ENCODE data around the gene DPYSL4. TPM values are rescaled to one million over a fixed set of nuclear protein-coding genes. Genes with fewer than 3 reads are reported as not detected.

DPYSL4 gene
- polyA plus RNA-seq, 6 donors from 2014 or later = not detected

DNA sequence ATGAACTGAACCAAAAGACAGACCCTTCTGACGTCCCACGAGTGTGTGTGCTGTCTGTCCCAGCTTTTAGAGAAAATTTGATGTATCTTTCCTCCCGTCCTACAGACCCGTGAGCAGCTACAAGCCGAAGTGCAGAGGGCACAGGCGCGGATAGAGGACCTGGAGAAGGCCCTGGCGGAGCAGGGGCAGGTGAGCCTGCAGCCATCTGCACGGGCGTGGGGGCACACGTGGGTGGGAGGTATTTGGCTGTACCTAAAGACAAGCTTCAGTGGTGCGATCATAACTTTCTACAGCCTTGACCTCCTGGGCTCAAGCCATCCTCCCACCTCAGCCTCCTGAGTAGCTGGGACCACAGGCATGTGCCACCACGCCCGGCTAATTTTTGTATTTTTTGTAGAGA lies 41.7 kb upstream of the DPYSL4 start:
- Mint-ChIP-seq H3K4me1 (no peaks in the 10 kb centered on the region), H3K9me3 (no peaks in the 10 kb centered on the region), H3K4me3 (no peak overlapping the region), H3K36me3 (no peaks in the 10 kb centered on the region), H3K27ac (no peak overlapping the region), H3K27me3 (peaks cover 0 to 11% (median 8%) of the 10 kb centered on the region in 3 donors)
- DNase-seq (no peak), ATAC-seq (ENCODE audit: low read depth in 2 of 2) (no peak)

GRCh38 chr10:132145521-132146185 lies 41.1 kb upstream of the DPYSL4 start:
- peaks cover 0 to 11% (median 8%) of the 10 kb centered on the region in 3 donors for H3K27me3 Mint-ChIP-seq
- ATAC-seq (ENCODE audit: low read depth in 2 of 2) (no peak), DNase-seq (no peak)
- no peak overlapping the region for H3K4me3 Mint-ChIP-seq
- no peaks in the 10 kb centered on the region for H3K4me1 Mint-ChIP-seq
- no peaks in the 10 kb centered on the region for H3K36me3 Mint-ChIP-seq
- no peaks in the 10 kb centered on the region for H3K9me3 Mint-ChIP-seq
- H3K27ac Mint-ChIP-seq = no peak overlapping the region

GRCh38 chr10:132146271-132146671 lies 40.5 kb upstream of the DPYSL4 start:
- Mint-ChIP-seq H3K9me3 (no peaks in the 10 kb centered on the region), H3K4me3 (no peak overlapping the region), H3K36me3 (no peaks in the 10 kb centered on the region), H3K27me3 (peaks cover 0 to 11% (median 8%) of the 10 kb centered on the region in 3 donors), H3K27ac (no peak overlapping the region), H3K4me1 (no peaks in the 10 kb centered on the region)
- DNase-seq = no peak
- ATAC-seq (ENCODE audit: low read depth in 2 of 2) = no peak

DNA sequence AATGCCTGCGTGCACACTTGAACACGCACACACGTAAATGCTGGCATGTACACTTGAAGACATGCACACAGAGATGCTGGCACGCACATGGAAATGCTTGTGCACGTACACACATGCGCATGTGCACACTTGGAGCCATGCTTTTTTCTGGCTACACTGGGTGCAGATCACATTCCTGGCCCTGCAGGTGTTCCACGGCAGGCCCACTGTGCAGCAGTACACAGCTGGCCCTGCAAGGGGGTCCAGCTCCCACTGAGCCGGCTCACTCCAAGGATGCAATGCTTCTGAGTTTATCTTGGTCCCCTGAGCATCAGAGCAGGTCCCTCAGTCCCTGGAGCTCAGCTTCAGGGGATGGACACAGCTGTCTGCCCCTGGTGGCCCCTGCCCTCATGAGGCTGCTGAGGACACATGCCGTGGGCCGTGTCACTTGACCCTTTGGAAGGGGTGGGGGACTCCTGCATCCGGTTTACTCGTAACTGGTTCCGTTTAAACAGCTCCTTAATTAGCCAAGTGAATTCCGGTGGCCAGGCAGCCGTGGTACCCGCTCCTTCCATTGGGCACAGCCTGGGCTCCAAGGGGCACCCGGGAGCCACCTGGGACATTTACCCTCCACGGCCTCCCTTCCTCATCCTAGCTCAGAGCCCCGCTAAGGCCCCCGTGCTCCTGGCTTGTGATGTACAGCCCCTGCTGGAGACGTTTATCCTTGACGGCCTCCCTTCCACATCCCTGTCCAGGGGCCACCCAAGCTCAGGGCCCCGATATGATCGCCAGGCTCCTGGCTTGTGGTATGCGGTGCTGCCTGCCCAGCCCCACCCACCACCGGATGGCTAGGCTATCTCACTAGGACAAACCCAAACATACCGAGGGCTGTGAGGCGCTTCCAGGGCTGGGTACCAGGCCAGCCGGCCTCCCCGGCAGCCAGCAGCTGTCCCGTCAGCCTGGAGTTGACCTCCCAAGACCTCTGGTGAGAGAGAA lies 39.5 kb upstream of the DPYSL4 start:
- DNase-seq = no peak
- Mint-ChIP-seq H3K36me3 (no peaks in the 10 kb centered on the region), H3K4me3 (no peak overlapping the region), H3K9me3 (no peaks in the 10 kb centered on the region), H3K4me1 (no peaks in the 10 kb centered on the region), H3K27me3 (peaks cover 0 to 11% (median 8%) of the 10 kb centered on the region in 3 donors), H3K27ac (peak overlapping the region in 1 of 6 donors; percentile 57)
- no peak for ATAC-seq (ENCODE audit: low read depth in 2 of 2)

GRCh38 chr10:132148261-132149251 lies 38.2 kb upstream of the DPYSL4 start:
- DNase-seq (no peak), ATAC-seq (ENCODE audit: low read depth in 2 of 2) (no peak)
- peaks cover 0 to 6% (median under 1%) of the 10 kb centered on the region in 3 donors for H3K27me3 Mint-ChIP-seq
- no peaks in the 10 kb centered on the region for H3K4me1 Mint-ChIP-seq
- no peaks in the 10 kb centered on the region for H3K36me3 Mint-ChIP-seq
- H3K27ac Mint-ChIP-seq = peak overlapping the region in 1 of 6 donors; percentile 44
- no peaks in the 10 kb centered on the region for H3K9me3 Mint-ChIP-seq
- H3K4me3 Mint-ChIP-seq = no peak overlapping the region

- no peak overlapping the region for H3K27ac Mint-ChIP-seq
Observed at GRCh38 chr10:132149271-132149670, 37.5 kb upstream of the DPYSL4 start.

DNA sequence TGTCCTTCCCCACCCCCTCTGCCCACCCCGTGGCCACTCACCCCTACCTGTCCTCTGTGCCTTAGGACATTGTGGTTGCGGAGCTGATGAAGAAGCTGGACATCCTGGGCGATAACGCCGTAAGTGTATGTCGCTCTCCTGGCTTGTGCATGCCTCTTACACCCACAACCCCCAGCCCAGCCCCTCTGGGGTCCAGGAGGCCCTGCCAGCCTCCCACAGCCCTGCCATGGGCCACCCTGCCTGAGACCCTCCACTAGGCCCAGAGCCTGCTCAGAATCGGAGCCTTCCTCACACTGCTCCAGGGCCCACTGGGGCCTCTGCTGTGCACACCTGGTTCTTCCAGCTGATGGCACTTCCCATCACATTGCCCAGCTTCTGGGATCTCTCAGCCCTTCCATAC lies 36.8 kb upstream of the DPYSL4 start:
- ATAC-seq (ENCODE audit: low read depth in 2 of 2) = no peak
- Mint-ChIP-seq H3K27ac (no peak overlapping the region), H3K4me3 (peak overlapping the region in 1 of 8 donors; percentile 61), H3K36me3 (no peaks in the 10 kb centered on the region), H3K4me1 (no peaks in the 10 kb centered on the region), H3K27me3 (no peaks in the 10 kb centered on the region), H3K9me3 (no peaks in the 10 kb centered on the region)
- no peak for DNase-seq

More at GRCh38 chr10:132149271-132149670, 37.5 kb upstream of the DPYSL4 start:
- ATAC-seq (ENCODE audit: low read depth in 2 of 2) (no peak), DNase-seq (no peak)
- H3K36me3 Mint-ChIP-seq = no peaks in the 10 kb centered on the region
- H3K4me3 Mint-ChIP-seq = no peak overlapping the region
- no peaks in the 10 kb centered on the region for H3K4me1 Mint-ChIP-seq
- no peaks in the 10 kb centered on the region for H3K9me3 Mint-ChIP-seq
- H3K27me3 Mint-ChIP-seq = no peaks in the 10 kb centered on the region

- no peak for ATAC-seq (ENCODE audit: low read depth in 2 of 2)
- no peak for DNase-seq
- H3K4me3 Mint-ChIP-seq = no peak overlapping the region
- H3K4me1 Mint-ChIP-seq = no peaks in the 10 kb centered on the region
- H3K27ac Mint-ChIP-seq = no peak overlapping the region
- H3K27me3 Mint-ChIP-seq = no peaks in the 10 kb centered on the region
- no peaks in the 10 kb centered on the region for H3K9me3 Mint-ChIP-seq
- no peaks in the 10 kb centered on the region for H3K36me3 Mint-ChIP-seq
Observed at GRCh38 chr10:132150777-132151176, 36.0 kb upstream of the DPYSL4 start.

DNA sequence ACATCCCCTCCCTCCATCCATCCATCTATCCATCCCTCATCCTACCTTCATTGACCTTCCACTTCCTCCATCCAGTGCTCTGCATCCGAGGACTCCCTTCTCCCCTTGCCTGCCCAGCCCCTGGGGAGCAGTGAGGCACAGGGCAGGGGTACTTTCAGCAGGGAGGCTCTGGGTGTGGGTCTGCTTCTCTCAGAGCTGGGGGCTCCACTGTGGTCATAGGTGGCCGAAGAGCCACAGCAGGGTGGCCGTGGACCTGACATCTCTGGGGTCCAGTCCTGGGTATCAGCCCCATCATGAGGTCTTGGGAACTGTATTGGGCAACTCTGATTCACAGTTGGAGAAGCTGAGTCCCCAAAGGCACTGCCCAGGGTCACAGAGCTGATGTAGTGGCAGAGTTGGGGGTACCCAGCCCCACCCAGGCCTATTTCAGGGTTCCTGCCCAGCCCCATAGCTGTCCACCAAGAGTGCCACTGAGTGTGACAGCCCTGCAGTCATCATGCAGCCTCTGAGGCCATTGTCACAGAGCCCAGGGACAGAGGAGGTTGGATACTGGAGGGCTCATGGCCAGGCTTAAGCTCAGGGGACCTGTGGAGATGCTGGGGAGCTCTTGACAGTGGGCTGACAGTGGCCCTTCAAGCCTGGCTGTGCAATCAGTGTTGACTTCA lies 35.3 kb upstream of the DPYSL4 start:
- DNase-seq = no peak
- no peak overlapping the region for H3K27ac Mint-ChIP-seq

GRCh38 chr10:132151951-132152505 lies 34.7 kb upstream of the DPYSL4 start:
- Mint-ChIP-seq H3K36me3 (no peaks in the 10 kb centered on the region), H3K9me3 (peaks cover 0 to 2% (median 0%) of the 10 kb centered on the region in 7 donors), H3K27me3 (no peaks in the 10 kb centered on the region), H3K4me1 (no peaks in the 10 kb centered on the region), H3K4me3 (no peak overlapping the region), H3K27ac (no peak overlapping the region)
- DNase-seq (no peak), ATAC-seq (ENCODE audit: low read depth in 2 of 2) (no peak)

More for the DNA sequence above, 35.3 kb upstream of the DPYSL4 start:
- no peaks in the 10 kb centered on the region for H3K4me1 Mint-ChIP-seq
- no peak for ATAC-seq (ENCODE audit: low read depth in 2 of 2)
- no peaks in the 10 kb centered on the region for H3K27me3 Mint-ChIP-seq
- no peaks in the 10 kb centered on the region for H3K36me3 Mint-ChIP-seq
- peaks cover 0 to under 1% (median 0%) of the 10 kb centered on the region in 7 donors for H3K9me3 Mint-ChIP-seq
- no peak overlapping the region for H3K4me3 Mint-ChIP-seq

DNA sequence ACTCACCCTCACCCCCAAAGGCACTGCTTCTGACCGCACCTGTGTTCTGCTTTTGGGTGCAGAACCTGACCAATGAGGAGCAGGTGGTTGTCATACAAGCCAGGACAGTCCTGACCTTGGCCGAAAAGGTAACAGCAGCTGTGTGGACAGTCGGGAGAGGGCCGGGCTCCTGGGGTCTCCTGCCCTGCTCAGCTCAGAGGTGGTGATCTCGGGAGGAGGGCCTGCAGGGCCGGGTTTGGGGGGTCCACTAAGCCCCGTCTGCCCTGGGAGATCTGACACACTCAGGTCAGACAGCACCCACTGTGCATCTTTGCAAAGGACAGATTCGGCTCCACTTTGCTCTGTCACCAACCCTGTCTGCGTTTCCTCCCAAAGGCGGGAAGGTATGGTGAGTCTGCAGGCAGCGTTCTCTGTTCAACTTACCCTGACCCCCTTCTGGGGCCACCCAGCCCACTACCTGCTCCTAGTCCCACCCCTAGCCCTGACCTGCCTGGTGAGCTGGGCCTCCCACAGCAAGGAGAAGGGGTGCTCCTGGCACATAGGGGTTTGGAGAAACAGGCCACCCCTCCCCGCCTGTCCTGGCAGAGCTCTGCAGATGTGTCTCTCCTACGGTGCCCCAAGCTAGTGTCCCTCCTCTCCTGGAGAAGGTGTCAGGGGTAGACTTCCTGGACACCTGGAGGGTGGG lies 33.7 kb upstream of the DPYSL4 start:
- no peak overlapping the region for H3K27ac Mint-ChIP-seq
- H3K27me3 Mint-ChIP-seq = no peaks in the 10 kb centered on the region
- peaks cover 0 to 2% (median 0%) of the 10 kb centered on the region in 7 donors for H3K9me3 Mint-ChIP-seq
- ATAC-seq (ENCODE audit: low read depth in 2 of 2) (no peak), DNase-seq (no peak)
- H3K36me3 Mint-ChIP-seq = no peaks in the 10 kb centered on the region
- no peaks in the 10 kb centered on the region for H3K4me1 Mint-ChIP-seq
- H3K4me3 Mint-ChIP-seq = no peak overlapping the region

GRCh38 chr10:132153616-132154217 lies 33.0 kb upstream of the DPYSL4 start:
- H3K4me3 Mint-ChIP-seq = no peak overlapping the region
- H3K9me3 Mint-ChIP-seq = peaks cover 0 to 5% (median 0%) of the 10 kb centered on the region in 7 donors
- H3K36me3 Mint-ChIP-seq = no peaks in the 10 kb centered on the region
- ATAC-seq (ENCODE audit: low read depth in 2 of 2) (no peak), DNase-seq (no peak)
- no peaks in the 10 kb centered on the region for H3K4me1 Mint-ChIP-seq
- no peak overlapping the region for H3K27ac Mint-ChIP-seq
- no peaks in the 10 kb centered on the region for H3K27me3 Mint-ChIP-seq
